Measurements from ENCODE around the gene CD55. TPM values are rescaled to one million over a fixed set of nuclear protein-coding genes. Genes with fewer than 3 reads are reported as not detected.

The CD55 gene, protein sequence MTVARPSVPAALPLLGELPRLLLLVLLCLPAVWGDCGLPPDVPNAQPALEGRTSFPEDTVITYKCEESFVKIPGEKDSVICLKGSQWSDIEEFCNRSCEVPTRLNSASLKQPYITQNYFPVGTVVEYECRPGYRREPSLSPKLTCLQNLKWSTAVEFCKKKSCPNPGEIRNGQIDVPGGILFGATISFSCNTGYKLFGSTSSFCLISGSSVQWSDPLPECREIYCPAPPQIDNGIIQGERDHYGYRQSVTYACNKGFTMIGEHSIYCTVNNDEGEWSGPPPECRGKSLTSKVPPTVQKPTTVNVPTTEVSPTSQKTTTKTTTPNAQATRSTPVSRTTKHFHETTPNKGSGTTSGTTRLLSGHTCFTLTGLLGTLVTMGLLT
- 100 to 1,000 TPM in 2 of 3 donors, 10 to 100 TPM in 1; 80.7 to 138 (median 113) TPM for total RNA-seq
- 152 TPM for total RNA-seq (2013)

DNA sequence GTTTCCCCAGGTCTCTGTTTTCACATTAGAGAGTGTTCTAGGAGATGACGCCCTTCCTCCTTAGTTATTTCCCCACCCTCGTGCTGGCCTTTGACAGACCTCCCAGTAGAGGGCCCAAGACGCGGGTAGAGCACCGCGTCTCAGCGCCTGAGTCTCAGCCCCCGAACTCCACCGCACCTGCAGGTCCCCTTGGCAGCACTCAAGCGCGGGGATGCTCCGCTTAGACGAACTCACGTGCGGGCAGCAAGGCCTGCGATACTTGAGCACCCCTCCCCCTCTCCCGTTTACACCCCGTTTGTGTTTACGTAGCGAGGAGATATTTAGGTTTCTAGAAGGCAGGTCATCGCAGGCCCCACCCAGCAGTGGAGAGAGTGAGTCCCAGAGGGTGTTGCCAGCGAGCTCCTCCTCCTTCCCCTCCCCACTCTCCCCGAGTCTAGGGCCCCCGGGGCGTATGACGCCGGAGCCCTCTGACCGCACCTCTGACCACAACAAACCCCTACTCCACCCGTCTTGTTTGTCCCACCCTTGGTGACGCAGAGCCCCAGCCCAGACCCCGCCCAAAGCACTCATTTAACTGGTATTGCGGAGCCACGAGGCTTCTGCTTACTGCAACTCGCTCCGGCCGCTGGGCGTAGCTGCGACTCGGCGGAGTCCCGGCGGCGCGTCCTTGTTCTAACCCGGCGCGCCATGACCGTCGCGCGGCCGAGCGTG lies at the start of gene CD55:
Gene CD55 (plus strand): TSS at position 600 of the 711 bp plus-strand sequence. CDS start 88 bp downstream, at position 688.
- intact Hi-C loops (cut with micrococcal nuclease): loop anchor here (1.0 to 10.0 kb wide), 5 partner anchors 15 to 504 kb away; partner anchors contain the start of genes FCMR, PFKFB2 and YOD1
- Mint-ChIP-seq H3K36me3 (no peaks in the 10 kb centered on the region), H3K27ac (peak within 1 kb of the TSS; percentile 96 to 97), H3K4me1 (peaks cover 26 to 29% of the 10 kb centered on the region in 2 donors), H3K4me3 (peak within 1 kb of the TSS; percentile 95), H3K27me3 (ENCODE audit: low read depth in 2 of 2) (no peaks in the 10 kb centered on the region), H3K9me3 (no peaks in the 10 kb centered on the region)
- Histone ChIP-seq H3K9me3 (ENCODE audit: control insufficient read depth, insufficient read depth, low read length) (no peaks in the 10 kb centered on the region), H3K4me1 (ENCODE audit: control insufficient read depth, insufficient read depth, low read length) (peaks cover 13% of the 10 kb centered on the region), H3K27me3 (ENCODE audit: control insufficient read depth, insufficient read depth, low read length) (no peaks in the 10 kb centered on the region), H3K27ac (ENCODE audit: low read length) (peak within 1 kb of the TSS; percentile 93), H3K36me3 (ENCODE audit: control insufficient read depth, insufficient read depth, low read length) (peaks cover 27% of the 10 kb centered on the region), H3K4me3 (ENCODE audit: low read length) (peak within 1 kb of the TSS; percentile 91)
- WGBS (ENCODE audit: insufficient coverage): under 1% methylated on average over 48 of the region's 53 CpGs
- ATAC-seq (peak; percentile 88 to 96 (median 88)), DNase-seq (peak; percentile 98 to 99)
- peak; percentile 11 for TF ChIP-seq CTCF (IDR thresholded peaks at IDR 0.05)

DNA sequence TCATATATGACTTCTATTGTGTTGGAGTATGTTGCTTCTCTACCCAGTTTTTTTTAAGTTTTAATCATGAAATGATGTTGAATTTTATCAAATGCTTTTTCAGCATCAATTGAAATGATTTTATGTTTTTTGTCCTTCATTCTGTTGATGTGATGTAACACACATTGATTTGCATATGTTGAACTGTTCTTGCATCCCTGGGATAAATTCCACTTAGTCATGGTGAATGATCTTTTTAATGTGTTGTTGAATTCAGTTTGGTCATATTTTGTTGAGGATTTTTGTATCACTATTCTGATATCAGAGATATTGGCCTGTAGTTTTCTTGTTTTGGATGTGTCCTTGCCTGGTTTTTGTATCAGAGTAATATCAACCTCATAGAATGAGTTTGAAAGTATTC lies 46.6 kb upstream of the CD55 start:
- Mint-ChIP-seq H3K4me1 (no peaks in the 10 kb centered on the region), H3K4me3 (no peak overlapping the region), H3K9me3 (peaks cover 0 to 5% of the 10 kb centered on the region in 2 donors), H3K36me3 (peaks cover 4% of the 10 kb centered on the region), H3K27me3 (ENCODE audit: low read depth in 2 of 2) (peaks cover 27 to 49% of the 10 kb centered on the region in 2 donors), H3K27ac (no peak overlapping the region)
- Histone ChIP-seq H3K4me1 (ENCODE audit: control insufficient read depth, insufficient read depth, low read length) (no peaks in the 10 kb centered on the region), H3K9me3 (ENCODE audit: control insufficient read depth, insufficient read depth, low read length) (no peaks in the 10 kb centered on the region), H3K27me3 (ENCODE audit: control insufficient read depth, insufficient read depth, low read length) (no peaks in the 10 kb centered on the region), H3K36me3 (ENCODE audit: control insufficient read depth, insufficient read depth, low read length) (no peaks in the 10 kb centered on the region), H3K27ac (ENCODE audit: low read length) (no peak overlapping the region), H3K4me3 (ENCODE audit: low read length) (no peak overlapping the region)
- no peak for TF ChIP-seq CTCF (IDR thresholded peaks at IDR 0.05)
- no peak for DNase-seq
- no peak for ATAC-seq
- intact Hi-C loops (cut with micrococcal nuclease): no loop called here

GRCh38 chr1:207276465-207276864 lies 45.0 kb upstream of the CD55 start:
- intact Hi-C loops (cut with micrococcal nuclease): no loop called here
- H3K9me3 Mint-ChIP-seq: peaks cover 0 to 5% of the 10 kb centered on the region in 2 donors
- H3K27me3 Mint-ChIP-seq (ENCODE audit: low read depth in 2 of 2): peaks cover 29 to 49% of the 10 kb centered on the region in 2 donors
- H3K36me3 ChIP-seq (ENCODE audit: control insufficient read depth, insufficient read depth, low read length): no peaks in the 10 kb centered on the region
- H3K9me3 ChIP-seq (ENCODE audit: control insufficient read depth, insufficient read depth, low read length): no peaks in the 10 kb centered on the region
- no peaks in the 10 kb centered on the region for H3K4me1 Mint-ChIP-seq
- ATAC-seq (no peak), DNase-seq (no peak)
- no peaks in the 10 kb centered on the region for H3K4me1 ChIP-seq (ENCODE audit: control insufficient read depth, insufficient read depth, low read length)
- no peak overlapping the region for H3K4me3 Mint-ChIP-seq
- H3K36me3 Mint-ChIP-seq: peaks cover 4% of the 10 kb centered on the region
- H3K27ac Mint-ChIP-seq: no peak overlapping the region
- no CpG with 5 or more reads among the region's 1 CpG for WGBS (ENCODE audit: insufficient coverage)
- H3K4me3 ChIP-seq (ENCODE audit: low read length): no peak overlapping the region
- TF ChIP-seq CTCF (IDR thresholded peaks at IDR 0.05): no peak
- H3K27me3 ChIP-seq (ENCODE audit: control insufficient read depth, insufficient read depth, low read length): no peaks in the 10 kb centered on the region
- H3K27ac ChIP-seq (ENCODE audit: low read length): no peak overlapping the region
